K562 (cell line): ENCODE data around the gene KCTD19. TPM values are rescaled to one million over a fixed set of nuclear protein-coding genes. Genes with fewer than 3 reads are reported as not detected.

Experiments used
- CTCFL ChIP-seq: IDR thresholded peaks from 2 replicates; pipeline ENCODE4 v1.6.1; 2011; ENCODE audit warnings: borderline replicate concordance, low read depth, mild to moderate bottlenecking, moderate library complexity, low read length; ENCODE audit not compliant: insufficient read depth, poor library complexity, severe bottlenecking
- ERF ChIP-seq: fragments of 450-650 bp; formaldehyde crosslinking; IDR thresholded peaks from 2 replicates; pipeline ENCODE4 v1.4.0; 2020; ENCODE audit warnings: mild to moderate bottlenecking, mixed read lengths
- GABPB1 ChIP-seq: sonication (generic); formaldehyde crosslinking; IDR thresholded peaks from 2 replicates; pipeline ENCODE4 v1.8.0; 2022; ENCODE audit warnings: mild to moderate bottlenecking, missing genetic modification reagents
- ILF3 ChIP-seq: fragments of 450-650 bp; IDR thresholded peaks from 2 replicates; pipeline ENCODE4 v1.6.1; 2018; ENCODE audit warnings: antibody characterized with exemption, mild to moderate bottlenecking, moderate library complexity, borderline replicate concordance
- JUN ChIP-seq, 2 experiments: sonication (generic) in 1 of 2; formaldehyde crosslinking in 1 of 2; IDR thresholded peaks; 2 replicates each; pipeline versions ENCODE4 v1.6.1 to v1.8.0; 2012 to 2022; ENCODE audit warnings: borderline replicate concordance in 2 of 2, mild to moderate bottlenecking in 2 of 2, improper control_type of control experiment in 1 of 2, low read depth in 1 of 2, low read length in 1 of 2, missing genetic modification reagents in 1 of 2
- NEUROD1 ChIP-seq: fragments of 150-350 bp; IDR thresholded peaks from 2 replicates; pipeline ENCODE4 v1.6.1; 2014; ENCODE audit warnings: borderline replicate concordance, low read length, low read depth; ENCODE audit not compliant: partially characterized antibody
- SLC30A9 ChIP-seq: fragments of 250-450 bp; sonication (Bioruptor Pico); IDR thresholded peaks from 2 replicates; pipeline ENCODE4 v1.8.0; 2022; ENCODE audit warnings: mild to moderate bottlenecking, moderate library complexity
- ZC3H11A ChIP-seq: IDR thresholded peaks from 2 replicates; pipeline ENCODE4 v1.6.1; 2012; ENCODE audit warnings: low read depth, low read length, improper control_type of control experiment
- ZNF175 ChIP-seq: fragments of 200-800 bp; sonication (Bioruptor generic); IDR thresholded peaks from 2 replicates; pipeline ENCODE4 v1.6.1; 2016; ENCODE audit warnings: low read depth, mild to moderate bottlenecking, missing genetic modification characterization, missing compliant biosample characterization
- ZNF785 ChIP-seq: fragments of 250-450 bp; sonication (Bioruptor Pico); IDR thresholded peaks from 2 replicates; pipeline ENCODE4 v1.4.0; 2020; ENCODE audit warnings: mild to moderate bottlenecking
- polyA plus RNA-seq, 8 experiments: library from polyadenylated mRNA; depleted of rRNA in 4 of 8; stranded (reverse) in 5 of 8; unstranded in 3 of 8; fragments of >200 nt; fragmentation: Nextera tagmentation in 2 of 8; fragmentation: Illumina TruSeq in 1 of 8; extraction: Ambion mirVana in 2 of 8; extraction: Trizol in 1 of 8; gene quantifications; 2 replicates each; pipeline versions ENCODE4 v1.2.1 to v1.2.3, GENCODE V29; 2011 to 2014; ENCODE audit warnings: inconsistent platforms in 1 of 8, missing spikeins in 1 of 8
- total RNA-seq, 7 experiments: library from RNA; depleted of rRNA in 6 of 7; stranded (reverse); fragments of >200 nt in 6 of 7; fragmentation: Illumina TruSeq in 2 of 7; extraction: Trizol in 2 of 7; gene quantifications; 2 replicates each; pipeline versions ENCODE4 v1.2.1 to v1.2.3, GENCODE V29; 2011 to 2021; ENCODE audit warnings: low replicate concordance in 1 of 7
- TF ChIP-seq, protein P1 (sequence below), 2 experiments: fragments of 450-650 bp; IDR thresholded peaks; 2 replicates each; pipeline ENCODE4 v1.6.1; 2016; ENCODE audit warnings: mild to moderate bottlenecking in 2 of 2, borderline replicate concordance in 1 of 2, low read depth in 1 of 2, moderate library complexity in 1 of 2
- TF ChIP-seq, protein P2 (sequence below): sonication (generic); formaldehyde crosslinking; IDR thresholded peaks from 2 replicates; pipeline ENCODE4 v1.8.1; 2023; ENCODE audit warnings: mild to moderate bottlenecking, missing genetic modification reagents

KCTD19 gene
- total and polyA plus RNA-seq, 9 of the 15 experiments (the other 6 are each of a cell fraction or from before 2014, with no cell fraction given) = 0.03 to 0.91 (median 0.22) TPM; not detected in 2

- TF ChIP-seq, protein P1, sequence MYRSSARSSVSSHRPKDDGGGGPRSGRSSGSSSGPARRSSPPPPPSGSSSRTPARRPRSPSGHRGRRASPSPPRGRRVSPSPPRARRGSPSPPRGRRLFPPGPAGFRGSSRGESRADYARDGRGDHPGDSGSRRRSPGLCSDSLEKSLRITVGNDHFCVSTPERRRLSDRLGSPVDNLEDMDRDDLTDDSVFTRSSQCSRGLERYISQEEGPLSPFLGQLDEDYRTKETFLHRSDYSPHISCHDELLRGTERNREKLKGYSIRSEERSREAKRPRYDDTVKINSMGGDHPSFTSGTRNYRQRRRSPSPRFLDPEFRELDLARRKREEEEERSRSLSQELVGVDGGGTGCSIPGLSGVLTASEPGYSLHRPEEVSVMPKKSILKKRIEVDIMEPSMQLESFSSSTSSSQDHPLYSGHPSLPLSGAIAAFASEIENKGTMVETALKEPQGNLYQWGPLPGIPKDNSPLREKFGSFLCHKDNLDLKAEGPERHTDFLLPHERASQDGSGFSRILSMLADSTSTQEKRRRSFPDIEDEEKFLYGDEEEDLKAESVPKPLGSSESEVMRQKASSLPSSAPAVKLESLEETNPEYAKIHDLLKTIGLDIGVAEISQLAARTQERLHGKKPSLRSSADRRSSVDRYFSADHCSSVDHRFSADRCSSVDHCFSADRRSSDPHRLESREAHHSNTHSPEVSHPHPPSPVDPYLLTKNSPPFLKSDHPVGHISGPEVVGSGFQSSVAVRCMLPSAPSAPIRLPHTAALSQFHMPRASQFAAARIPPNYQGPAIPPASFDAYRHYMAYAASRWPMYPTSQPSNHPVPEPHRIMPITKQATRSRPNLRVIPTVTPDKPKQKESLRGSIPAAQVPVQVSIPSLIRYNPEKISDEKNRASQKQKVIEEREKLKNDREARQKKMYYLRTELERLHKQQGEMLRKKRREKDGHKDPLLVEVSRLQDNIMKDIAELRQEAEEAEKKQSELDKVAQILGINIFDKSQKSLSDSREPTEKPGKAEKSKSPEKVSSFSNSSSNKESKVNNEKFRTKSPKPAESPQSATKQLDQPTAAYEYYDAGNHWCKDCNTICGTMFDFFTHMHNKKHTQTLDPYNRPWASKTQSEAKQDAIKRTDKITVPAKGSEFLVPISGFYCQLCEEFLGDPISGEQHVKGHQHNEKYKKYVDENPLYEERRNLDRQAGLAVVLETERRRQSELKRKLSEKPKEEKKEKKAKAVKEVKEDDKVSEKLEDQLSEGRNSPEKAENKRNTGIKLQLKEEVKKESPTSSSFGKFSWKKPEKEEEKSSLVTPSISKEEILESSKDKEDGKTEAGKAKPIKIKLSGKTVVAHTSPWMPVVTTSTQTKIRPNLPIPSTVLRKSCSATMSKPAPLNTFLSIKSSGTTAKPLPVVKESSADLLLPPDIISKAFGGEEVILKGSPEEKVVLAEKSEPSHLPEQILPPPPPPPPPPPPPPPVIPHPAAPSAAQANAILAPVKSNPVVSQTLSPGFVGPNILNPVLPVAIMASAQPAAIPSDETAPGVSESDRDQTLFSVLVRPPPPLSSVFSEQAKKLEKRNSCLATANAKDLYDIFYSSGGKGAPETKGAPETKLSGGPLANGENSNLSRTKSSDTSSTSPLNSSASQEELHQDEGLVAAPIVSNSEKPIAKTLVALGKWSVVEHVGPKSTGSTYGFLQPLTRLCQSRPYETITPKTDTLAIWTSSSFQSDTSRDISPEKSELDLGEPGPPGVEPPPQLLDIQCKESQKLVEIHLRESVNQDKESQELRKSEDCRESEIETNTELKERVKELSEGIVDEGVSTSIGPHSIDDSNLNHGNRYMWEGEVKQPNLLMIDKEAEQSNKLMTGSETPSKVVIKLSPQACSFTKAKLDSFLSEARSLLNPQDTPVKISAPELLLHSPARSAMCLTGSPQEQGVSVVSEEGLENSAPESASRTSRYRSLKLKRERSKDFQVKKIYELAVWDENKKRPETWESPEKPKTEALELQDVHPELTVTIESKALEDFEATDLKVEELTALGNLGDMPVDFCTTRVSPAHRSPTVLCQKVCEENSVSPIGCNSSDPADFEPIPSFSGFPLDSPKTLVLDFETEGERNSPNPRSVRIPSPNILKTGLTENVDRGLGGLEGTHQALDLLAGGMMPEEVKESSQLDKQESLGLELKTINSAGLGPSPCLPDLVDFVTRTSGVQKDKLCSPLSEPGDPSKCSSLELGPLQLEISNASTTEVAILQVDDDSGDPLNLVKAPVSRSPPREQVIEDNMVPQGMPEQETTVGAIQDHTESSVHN (IDR thresholded peaks at IDR 0.05; ENCODE audit: borderline replicate concordance in 1 of 2, low read depth in 1 of 2) = no peak
- TF ChIP-seq, protein P2, sequence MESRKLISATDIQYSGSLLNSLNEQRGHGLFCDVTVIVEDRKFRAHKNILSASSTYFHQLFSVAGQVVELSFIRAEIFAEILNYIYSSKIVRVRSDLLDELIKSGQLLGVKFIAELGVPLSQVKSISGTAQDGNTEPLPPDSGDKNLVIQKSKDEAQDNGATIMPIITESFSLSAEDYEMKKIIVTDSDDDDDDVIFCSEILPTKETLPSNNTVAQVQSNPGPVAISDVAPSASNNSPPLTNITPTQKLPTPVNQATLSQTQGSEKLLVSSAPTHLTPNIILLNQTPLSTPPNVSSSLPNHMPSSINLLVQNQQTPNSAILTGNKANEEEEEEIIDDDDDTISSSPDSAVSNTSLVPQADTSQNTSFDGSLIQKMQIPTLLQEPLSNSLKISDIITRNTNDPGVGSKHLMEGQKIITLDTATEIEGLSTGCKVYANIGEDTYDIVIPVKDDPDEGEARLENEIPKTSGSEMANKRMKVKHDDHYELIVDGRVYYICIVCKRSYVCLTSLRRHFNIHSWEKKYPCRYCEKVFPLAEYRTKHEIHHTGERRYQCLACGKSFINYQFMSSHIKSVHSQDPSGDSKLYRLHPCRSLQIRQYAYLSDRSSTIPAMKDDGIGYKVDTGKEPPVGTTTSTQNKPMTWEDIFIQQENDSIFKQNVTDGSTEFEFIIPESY (CRISPR knock-in tag) = peak; percentile 44; the same call in 1 of the 2 replicates
- TF ChIP-seq GABPB1 = 0 out of 2 replicates have a peak, but pooled peaks have one; percentile 16
- TF ChIP-seq ZNF785 (CRISPR knock-in tag) = no peak
- TF ChIP-seq ILF3 = 0 out of 2 replicates have a peak, but pooled peaks have one; percentile 85
- peak; percentile 96 for TF ChIP-seq CTCFL
- peak; percentile 68; the same call in 1 of the 2 replicates for TF ChIP-seq ZNF175 (CRISPR knock-in tag)
- peak; percentile 39 for TF ChIP-seq NEUROD1
- TF ChIP-seq ZC3H11A = peak; percentile 18; the same call in 1 of the 2 replicates
- peak; percentile 48; the same call in 1 of the 2 replicates for TF ChIP-seq SLC30A9 (CRISPR knock-in tag)
- peak; percentile 88; the same call in 1 of the 2 replicates for TF ChIP-seq ERF
- TF ChIP-seq JUN (IDR thresholded peaks at IDR 0.05; ENCODE audit: borderline replicate concordance, low read depth, low read length) = peak; percentile 17; the same call in 1 of the 2 replicates
- no peak for TF ChIP-seq JUN (CRISPR knock-in tag; IDR thresholded peaks at IDR 0.05; ENCODE audit: borderline replicate concordance)
These were observed 47.0 kb downstream of the KCTD19 start, which contains the start of gene PLEKHG4 (continued) for GRCh38 chr16:67279296-67280089.
